ENCODE measurements around the gene NDUFV2.

DNA sequence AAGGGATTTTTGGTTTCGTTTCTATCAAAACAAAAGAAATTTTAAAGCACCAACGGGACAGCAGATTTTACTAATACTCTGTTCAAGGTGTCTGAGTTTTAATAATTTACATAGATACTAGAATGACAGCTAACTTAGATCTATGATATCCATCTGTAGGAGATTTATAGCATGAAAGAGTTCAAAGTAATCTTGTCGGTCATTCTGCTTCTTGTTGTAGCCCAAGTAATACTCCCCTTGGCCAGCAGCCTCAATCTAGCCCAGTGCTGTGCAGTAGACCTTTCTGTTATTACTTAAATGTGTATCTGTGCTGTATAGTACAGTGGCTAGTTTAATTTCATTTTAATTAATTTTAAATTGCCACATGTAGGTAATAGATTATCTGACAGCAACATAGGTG is 78.8 kb downstream of the NDUFV2 start:
- TF ChIP-seq, protein P1, sequence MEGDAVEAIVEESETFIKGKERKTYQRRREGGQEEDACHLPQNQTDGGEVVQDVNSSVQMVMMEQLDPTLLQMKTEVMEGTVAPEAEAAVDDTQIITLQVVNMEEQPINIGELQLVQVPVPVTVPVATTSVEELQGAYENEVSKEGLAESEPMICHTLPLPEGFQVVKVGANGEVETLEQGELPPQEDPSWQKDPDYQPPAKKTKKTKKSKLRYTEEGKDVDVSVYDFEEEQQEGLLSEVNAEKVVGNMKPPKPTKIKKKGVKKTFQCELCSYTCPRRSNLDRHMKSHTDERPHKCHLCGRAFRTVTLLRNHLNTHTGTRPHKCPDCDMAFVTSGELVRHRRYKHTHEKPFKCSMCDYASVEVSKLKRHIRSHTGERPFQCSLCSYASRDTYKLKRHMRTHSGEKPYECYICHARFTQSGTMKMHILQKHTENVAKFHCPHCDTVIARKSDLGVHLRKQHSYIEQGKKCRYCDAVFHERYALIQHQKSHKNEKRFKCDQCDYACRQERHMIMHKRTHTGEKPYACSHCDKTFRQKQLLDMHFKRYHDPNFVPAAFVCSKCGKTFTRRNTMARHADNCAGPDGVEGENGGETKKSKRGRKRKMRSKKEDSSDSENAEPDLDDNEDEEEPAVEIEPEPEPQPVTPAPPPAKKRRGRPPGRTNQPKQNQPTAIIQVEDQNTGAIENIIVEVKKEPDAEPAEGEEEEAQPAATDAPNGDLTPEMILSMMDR (CRISPR knock-in tag; IDR thresholded peaks at IDR 0.05) = no peak
- TF ChIP-seq U2AF2 (IDR thresholded peaks at IDR 0.05; ENCODE audit: low read depth, low read length) = no peak
- TF ChIP-seq, protein P2, sequence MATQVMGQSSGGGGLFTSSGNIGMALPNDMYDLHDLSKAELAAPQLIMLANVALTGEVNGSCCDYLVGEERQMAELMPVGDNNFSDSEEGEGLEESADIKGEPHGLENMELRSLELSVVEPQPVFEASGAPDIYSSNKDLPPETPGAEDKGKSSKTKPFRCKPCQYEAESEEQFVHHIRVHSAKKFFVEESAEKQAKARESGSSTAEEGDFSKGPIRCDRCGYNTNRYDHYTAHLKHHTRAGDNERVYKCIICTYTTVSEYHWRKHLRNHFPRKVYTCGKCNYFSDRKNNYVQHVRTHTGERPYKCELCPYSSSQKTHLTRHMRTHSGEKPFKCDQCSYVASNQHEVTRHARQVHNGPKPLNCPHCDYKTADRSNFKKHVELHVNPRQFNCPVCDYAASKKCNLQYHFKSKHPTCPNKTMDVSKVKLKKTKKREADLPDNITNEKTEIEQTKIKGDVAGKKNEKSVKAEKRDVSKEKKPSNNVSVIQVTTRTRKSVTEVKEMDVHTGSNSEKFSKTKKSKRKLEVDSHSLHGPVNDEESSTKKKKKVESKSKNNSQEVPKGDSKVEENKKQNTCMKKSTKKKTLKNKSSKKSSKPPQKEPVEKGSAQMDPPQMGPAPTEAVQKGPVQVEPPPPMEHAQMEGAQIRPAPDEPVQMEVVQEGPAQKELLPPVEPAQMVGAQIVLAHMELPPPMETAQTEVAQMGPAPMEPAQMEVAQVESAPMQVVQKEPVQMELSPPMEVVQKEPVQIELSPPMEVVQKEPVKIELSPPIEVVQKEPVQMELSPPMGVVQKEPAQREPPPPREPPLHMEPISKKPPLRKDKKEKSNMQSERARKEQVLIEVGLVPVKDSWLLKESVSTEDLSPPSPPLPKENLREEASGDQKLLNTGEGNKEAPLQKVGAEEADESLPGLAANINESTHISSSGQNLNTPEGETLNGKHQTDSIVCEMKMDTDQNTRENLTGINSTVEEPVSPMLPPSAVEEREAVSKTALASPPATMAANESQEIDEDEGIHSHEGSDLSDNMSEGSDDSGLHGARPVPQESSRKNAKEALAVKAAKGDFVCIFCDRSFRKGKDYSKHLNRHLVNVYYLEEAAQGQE (IDR thresholded peaks at IDR 0.05; ENCODE audit: borderline replicate concordance in 1 of 2, low read depth in 1 of 2, low read length in 2 of 2) = no peak
